Thoracic aorta (tissue), 2 donors: Measurements from ENCODE around the gene UFD1. TPM values are rescaled to one million over a fixed set of nuclear protein-coding genes. Genes with fewer than 3 reads are reported as not detected.

Experiments
- ATAC-seq: fragments of 150-250 bp; one replicate; pipeline ENCODE4 v1.8.0; 2017; ENCODE audit warnings: low read depth; ENCODE audit not compliant: insufficient number of reproducible peaks, low FRiP score
- DNase-seq: peaks from one replicate; pipeline ENCODE4 v3.0.0-alpha.2; 2020; ENCODE audit warnings: low spot score
- H3K27ac ChIP-seq, 2 donors: fragments of 200-600 bp; sonication (generic); 1 replicate in 1 of 2; 2 replicates in 1 of 2; pipeline ENCODE4 v1.5.1; 2016; ENCODE audit warnings: mild to moderate bottlenecking in 2 of 2, moderate library complexity in 2 of 2
- H3K27me3 ChIP-seq: fragments of 200-600 bp; sonication (generic); replicated peaks from 2 replicates; pipeline ENCODE4 v1.6.0; 2016; ENCODE audit warnings: mild to moderate bottlenecking; ENCODE audit not compliant: insufficient read depth
- H3K36me3 ChIP-seq: fragments of 200-600 bp; sonication (generic); one replicate; pipeline ENCODE4 v1.5.1; 2016
- H3K4me1 ChIP-seq, 2 donors: fragments of 200-600 bp; sonication (generic); 1 replicate in 1 of 2; 2 replicates in 1 of 2; pipeline versions ENCODE4 v1.5.1 to v1.6.0; 2016; ENCODE audit warnings: low read depth in 2 of 2, mild to moderate bottlenecking in 1 of 2; ENCODE audit not compliant: control insufficient read depth in 1 of 2
- H3K4me3 ChIP-seq: fragments of 200-600 bp; sonication (generic); 2 replicates; pipeline ENCODE4 v1.5.1; 2016; ENCODE audit warnings: mild to moderate bottlenecking
- H3K9me3 ChIP-seq: fragments of 200-600 bp; sonication (generic); 2 replicates; pipeline ENCODE4 v1.5.1; 2016
- CTCF ChIP-seq: fragments of 200-600 bp; sonication (generic); IDR thresholded peaks from one replicate; pipeline ENCODE4 v1.5.1; 2019; ENCODE audit warnings: antibody characterized with exemption
- total RNA-seq, 2 donors: library from RNA; depleted of rRNA; stranded (reverse); fragments of >200 nt; gene quantifications; one replicate each; pipeline versions ENCODE4 v1.1.0 to v1.2.3, GENCODE V29; 2016

UFD1 gene
- total RNA-seq, 2 donors from 2014 or later = 32.0 to 32.5 TPM

GRCh38 chr22:19410941-19411689, 67.9 kb downstream of the UFD1 start:
- Histone ChIP-seq H3K9me3 (no peaks in the 10 kb centered on the region), H3K36me3 (peaks cover 20% of the 10 kb centered on the region), H3K27me3 (no peaks in the 10 kb centered on the region), H3K27ac (no peak overlapping the region), H3K4me3 (no peak overlapping the region), H3K4me1 (no peaks in the 10 kb centered on the region)
- TF ChIP-seq CTCF = no peak
- DNase-seq = no peak
- ATAC-seq = no peak

GRCh38 chr22:19407649-19408606, 71.1 kb downstream of the UFD1 start:
- no peak overlapping the region for H3K4me3 ChIP-seq
- no peak overlapping the region for H3K27ac ChIP-seq
- no peaks in the 10 kb centered on the region for H3K4me1 ChIP-seq
- H3K27me3 ChIP-seq = no peaks in the 10 kb centered on the region
- ATAC-seq = no peak
- peaks cover 30% of the 10 kb centered on the region for H3K36me3 ChIP-seq
- TF ChIP-seq CTCF = no peak
- DNase-seq = no peak
- H3K9me3 ChIP-seq = no peaks in the 10 kb centered on the region

- DNase-seq = no peak
- H3K36me3 ChIP-seq = peaks cover 30% of the 10 kb centered on the region
Observed at GRCh38 chr22:19406846-19407245, 72.1 kb downstream of the UFD1 start.

GRCh38 chr22:19406281-19406811, 72.6 kb downstream of the UFD1 start:
- Histone ChIP-seq H3K4me3 (no peak overlapping the region), H3K9me3 (no peaks in the 10 kb centered on the region), H3K27ac (no peak overlapping the region), H3K4me1 (no peaks in the 10 kb centered on the region), H3K36me3 (peaks cover 30% of the 10 kb centered on the region), H3K27me3 (no peaks in the 10 kb centered on the region)
- no peak for ATAC-seq
- no peak for DNase-seq
- no peak for TF ChIP-seq CTCF

More at GRCh38 chr22:19406846-19407245, 72.1 kb downstream of the UFD1 start:
- Histone ChIP-seq H3K27ac (no peak overlapping the region), H3K4me1 (no peaks in the 10 kb centered on the region), H3K27me3 (no peaks in the 10 kb centered on the region), H3K9me3 (no peaks in the 10 kb centered on the region), H3K4me3 (no peak overlapping the region)
- ATAC-seq = no peak
- TF ChIP-seq CTCF = no peak

- H3K36me3 ChIP-seq = peaks cover 30% of the 10 kb centered on the region
Observed at GRCh38 chr22:19405652-19406051, 73.3 kb downstream of the UFD1 start.

More at GRCh38 chr22:19405652-19406051, 73.3 kb downstream of the UFD1 start:
- H3K4me1 ChIP-seq = no peaks in the 10 kb centered on the region
- no peaks in the 10 kb centered on the region for H3K27me3 ChIP-seq
- no peak overlapping the region for H3K27ac ChIP-seq
- H3K9me3 ChIP-seq = no peaks in the 10 kb centered on the region
- no peak for TF ChIP-seq CTCF
- no peak for DNase-seq
- ATAC-seq = no peak
- no peak overlapping the region for H3K4me3 ChIP-seq
